Activated CD4-positive, alpha-beta memory T cell treated with anti-CD3 and anti-CD28 coated beads, Interleukin-2, amount 10 ng/mL, durations not matched to agents 7 days and 5 days (primary cell): Measurements from ENCODE around the gene NFATC4. TPM values are rescaled to one million over a fixed set of nuclear protein-coding genes. Genes with fewer than 3 reads are reported as not detected.

Source experiments
- total RNA-seq, 2 experiments: library from RNA; stranded (reverse); gene quantifications; one replicate each; pipeline ENCODE4 v1.2.3, GENCODE V29; 2021

Gene NFATC4
- total RNA-seq, 2 experiments from 2014 or later, result not detected

Other genes with a start within 250 kb of the NFATC4 start
- gene FITM1, start 237.5 kb upstream of the NFATC4 start, total RNA-seq, result 1 to 10 TPM; 1.3 to 1.4 TPM
- gene PSME1, start 232.0 kb upstream of the NFATC4 start, total RNA-seq, result 100 to 1,000 TPM; 391 to 397 TPM
- 10 to 100 TPM; 45.0 to 51.7 TPM for gene EMC9, start 226.6 kb upstream of the NFATC4 start, total RNA-seq
- gene PSME2, start 221.6 kb upstream of the NFATC4 start, total RNA-seq, result 100 to 1,000 TPM; 395 to 405 TPM
- 100 to 1,000 TPM; 122 to 129 TPM for gene RNF31, start 220.7 kb upstream of the NFATC4 start, total RNA-seq
- gene IRF9, start 206.9 kb upstream of the NFATC4 start, total RNA-seq, result 100 to 1,000 TPM; 262 to 267 TPM
- 10 to 100 TPM; 48.0 to 51.9 TPM for gene REC8, start 196.1 kb upstream of the NFATC4 start, total RNA-seq
- gene IPO4, start 179.4 kb upstream of the NFATC4 start, total RNA-seq, result 10 to 100 TPM; 24.0 to 26.2 TPM
- 10 to 100 TPM; 30.8 to 35.1 TPM for gene TM9SF1, start 172.7 kb upstream of the NFATC4 start, total RNA-seq
- under 1 TPM; 0.48 to 0.76 TPM for gene TSSK4, start 162.5 kb upstream of the NFATC4 start, total RNA-seq
- gene CHMP4A, start 154.7 kb upstream of the NFATC4 start, total RNA-seq, result 10 to 100 TPM; 92.9 to 97.9 TPM
- gene MDP1, start 152.1 kb upstream of the NFATC4 start, total RNA-seq, result 10 to 100 TPM; 13.5 to 17.0 TPM
- gene NEDD8, start 135.8 kb upstream of the NFATC4 start, total RNA-seq, result 100 to 1,000 TPM; 190 to 197 TPM
- 10 to 100 TPM; 78.1 to 90.3 TPM for gene GMPR2, start 135.3 kb upstream of the NFATC4 start, total RNA-seq
- 100 to 1,000 TPM; 133 to 139 TPM for gene TINF2, start 125.6 kb upstream of the NFATC4 start, total RNA-seq
- gene TGM1, start 105.0 kb upstream of the NFATC4 start, total RNA-seq, result 1 to 10 TPM; 4.0 to 4.4 TPM
- gene RABGGTA, start 96.6 kb upstream of the NFATC4 start, total RNA-seq, result 10 to 100 TPM; 40.2 to 41.0 TPM
- 10 to 100 TPM; 31.6 to 33.4 TPM for gene DHRS1, start 68.4 kb upstream of the NFATC4 start, total RNA-seq
- 10 to 100 TPM; 25.8 to 27.7 TPM for gene NOP9, start 68.3 kb upstream of the NFATC4 start, total RNA-seq
- 10 to 100 TPM; 38.4 to 39.6 TPM for gene CIDEB, start 60.2 kb upstream of the NFATC4 start, total RNA-seq
- 10 to 100 TPM; 18.5 to 19.6 TPM for gene LTB4R2, start 58.0 kb upstream of the NFATC4 start, total RNA-seq
- 10 to 100 TPM; 36.1 to 37.9 TPM for gene LTB4R, start 56.7 kb upstream of the NFATC4 start, total RNA-seq
- gene ADCY4, start 33.1 kb upstream of the NFATC4 start, total RNA-seq, result 1 to 10 TPM; 4.5 to 5.9 TPM
- gene RIPK3, start 28.2 kb upstream of the NFATC4 start, total RNA-seq, result 10 to 100 TPM; 37.3 to 38.0 TPM
- under 1 TPM; 0.18 TPM for gene NYNRIN, start 30.8 kb downstream of the NFATC4 start, total RNA-seq
- gene CBLN3, start 61.5 kb downstream of the NFATC4 start, total RNA-seq, result 1 to 10 TPM; 8.6 to 9.5 TPM
- 10 to 100 TPM; 96.0 to 99.5 TPM for gene KHNYN, start 61.8 kb downstream of the NFATC4 start, total RNA-seq
- gene SDR39U1, start 74.6 kb downstream of the NFATC4 start, total RNA-seq, result 10 to 100 TPM; 38.5 to 41.6 TPM
- gene CMA1, start 140.1 kb downstream of the NFATC4 start, total RNA-seq, result not detected
- 1 to 10 TPM in 1 of 2 experiments, under 1 TPM in 1; 0.93 to 1.1 TPM for gene CTSG, start 208.1 kb downstream of the NFATC4 start, total RNA-seq
- gene GZMH, start 241.5 kb downstream of the NFATC4 start, total RNA-seq, result 10 to 100 TPM; 10.7 to 11.0 TPM